NCI-H1436 treated with DMSO at 0.1 percent for 48 hours (cell line): Measurements from ENCODE around the gene EPHA4.
"Not testable (repeated sequence)": the region's sequence is repeated elsewhere in the genome, so short reads cannot be mapped to it uniquely, and the experiment has no call there.

ENCODE experiments used
- DNase-seq: peaks from one replicate; lab custom pipeline; 2025; lab: John Stamatoyannopoulos, UW

The EPHA4 gene

DNA sequence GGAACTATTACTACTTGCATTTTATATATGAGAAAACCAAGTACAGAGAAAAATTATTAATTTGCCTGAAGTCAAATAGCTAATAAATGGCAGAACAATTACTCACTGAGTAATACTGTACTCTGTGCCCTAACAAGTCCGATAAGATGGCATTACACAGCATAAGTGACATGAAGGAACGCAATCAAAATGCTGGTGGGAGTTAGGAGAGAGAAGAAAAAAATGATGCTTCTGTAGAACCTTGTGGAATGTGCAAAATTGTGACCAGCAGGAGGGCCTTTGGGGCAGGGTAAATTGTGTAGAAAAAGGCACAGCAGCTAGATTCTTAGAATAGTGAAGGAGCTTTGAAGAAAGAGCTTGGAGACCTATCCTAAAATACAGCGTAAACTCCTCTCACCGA, 32.9 kb downstream of the EPHA4 start:
- DNase-seq, result no peak

DNA sequence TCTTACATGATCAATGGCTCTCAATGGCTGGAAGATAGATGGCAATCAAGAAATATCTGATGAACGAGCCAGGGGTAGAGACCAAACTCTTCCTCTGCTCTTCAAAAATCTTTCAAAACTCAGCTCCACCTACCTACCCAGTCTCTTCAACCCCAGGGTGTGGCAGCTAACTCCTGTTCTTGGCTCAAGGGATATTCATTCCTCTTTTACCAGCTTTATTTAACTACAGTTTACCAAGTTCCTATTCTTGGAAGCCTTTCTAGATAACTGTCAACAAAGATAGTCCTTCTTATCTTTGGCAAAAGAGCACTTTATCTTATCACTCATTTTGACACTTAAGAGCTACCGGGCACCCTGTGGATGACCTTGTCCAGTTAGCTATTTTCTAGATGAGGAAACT, 36.3 kb downstream of the EPHA4 start:
- no peak for DNase-seq

GRCh38 chr2:221533299-221533698, 38.8 kb downstream of the EPHA4 start:
- no peak for DNase-seq

GRCh38 chr2:221532641-221533040, 39.5 kb downstream of the EPHA4 start:
- no peak for DNase-seq

GRCh38 chr2:221530653-221531037, 41.5 kb downstream of the EPHA4 start:
- DNase-seq, result no peak

- DNase-seq, result no peak
Measured at GRCh38 chr2:221529943-221530652, 42.0 kb downstream of the EPHA4 start.

GRCh38 chr2:221529177-221529942, 42.7 kb downstream of the EPHA4 start:
- DNase-seq, result no peak

- DNase-seq, result no peak
Measured at GRCh38 chr2:221527776-221528309, 44.3 kb downstream of the EPHA4 start.

- DNase-seq, result peak; percentile 42
Measured at GRCh38 chr2:221524158-221524557, 47.9 kb downstream of the EPHA4 start.

DNA sequence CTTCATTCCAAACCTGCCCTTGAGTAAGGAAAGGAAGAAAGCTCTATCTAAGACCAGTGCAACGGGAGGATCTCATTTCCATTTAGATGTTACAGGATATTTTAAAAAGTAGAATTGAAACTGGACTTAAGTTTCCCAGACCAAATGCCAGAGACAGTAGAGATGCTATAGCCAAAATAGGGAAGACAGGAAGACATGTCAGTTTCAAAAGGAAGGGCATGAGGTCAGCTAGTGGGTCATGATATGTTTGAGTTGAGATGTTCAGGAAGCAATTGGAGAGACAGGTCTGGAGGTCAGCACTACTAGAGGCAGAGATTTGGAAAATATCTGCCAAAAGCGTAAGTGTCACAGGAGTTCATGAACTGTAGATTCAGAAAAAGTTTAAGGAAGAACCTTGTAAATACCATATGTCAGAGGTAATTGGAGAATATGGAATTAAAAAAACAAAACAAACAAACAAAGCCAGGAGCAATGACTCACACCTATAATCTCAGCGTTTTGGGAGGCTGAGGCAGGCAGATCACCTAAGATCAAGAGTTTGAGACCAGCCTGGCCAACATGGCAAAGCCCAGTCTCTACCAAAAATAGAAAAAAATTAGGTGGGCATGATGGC, 50.8 kb downstream of the EPHA4 start:
- no peak for DNase-seq

DNA sequence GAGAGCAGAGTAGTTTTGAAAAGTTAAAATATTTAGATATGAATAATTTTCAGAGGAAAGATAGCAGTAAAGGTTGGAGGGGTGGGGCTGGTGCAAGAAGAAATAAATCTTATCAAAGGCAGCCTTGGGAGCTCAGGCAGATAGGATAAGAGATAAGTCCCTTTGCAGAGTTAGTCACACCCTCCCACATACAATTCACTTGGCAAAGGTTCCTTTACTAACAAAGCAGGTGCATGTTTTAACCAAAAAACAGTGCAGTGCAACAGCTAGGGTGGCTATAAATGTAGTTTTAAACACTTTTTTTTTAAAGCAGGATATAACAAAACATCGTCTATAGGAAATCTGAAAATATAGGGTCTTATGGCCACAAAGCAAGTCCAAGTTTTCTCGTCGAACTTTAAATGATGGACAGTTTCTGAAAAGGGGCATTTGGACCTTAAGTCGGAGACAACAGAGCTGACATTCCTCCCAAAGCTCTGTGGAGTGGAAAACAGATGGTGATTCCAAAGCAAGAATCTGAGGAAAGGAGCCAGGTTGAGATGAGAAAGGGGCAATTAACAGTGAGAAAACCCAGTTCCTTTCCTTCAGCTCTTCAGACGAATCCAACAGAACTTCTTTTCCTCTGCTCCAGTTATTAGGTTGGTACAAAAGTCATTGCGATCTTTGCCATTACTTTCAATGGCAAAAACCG, 53.0 kb downstream of the EPHA4 start:
- no peak for DNase-seq

DNA sequence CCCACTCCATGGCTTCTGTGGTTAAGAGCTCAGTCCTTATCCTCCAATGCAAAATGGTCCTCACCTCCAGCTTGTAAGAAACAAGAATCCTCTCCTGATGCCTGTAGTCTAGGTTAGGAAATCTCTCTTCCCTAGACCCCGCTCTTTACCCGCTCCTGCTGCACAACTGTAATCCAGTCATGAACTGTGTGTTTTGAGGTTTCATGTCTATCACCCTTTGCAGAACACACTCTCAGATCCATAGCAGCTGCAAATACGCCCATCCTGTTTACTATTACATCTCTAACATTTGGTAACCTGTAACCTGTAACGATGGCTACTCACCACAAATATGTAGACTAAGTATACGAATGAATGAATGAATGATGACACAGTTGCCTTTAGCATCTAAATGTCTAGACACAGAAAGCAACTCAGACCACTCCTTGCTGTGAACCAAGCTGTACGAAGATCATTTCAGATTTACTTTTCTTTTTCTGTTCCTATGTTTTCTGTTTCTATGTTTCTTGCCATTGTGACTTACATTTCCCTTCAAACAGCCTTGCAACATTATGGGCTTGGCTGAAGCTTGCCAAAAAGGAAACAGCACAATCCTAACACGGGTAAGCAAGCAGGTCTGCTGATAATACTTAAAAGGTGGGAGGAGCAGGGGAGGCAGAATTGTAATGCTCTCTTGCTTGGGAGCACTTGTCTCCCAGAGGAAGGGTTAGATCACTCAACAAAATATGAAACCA, 53.7 kb downstream of the EPHA4 start:
- no peak for DNase-seq

- DNase-seq, result no peak
Measured at GRCh38 chr2:221517696-221518151, 54.4 kb downstream of the EPHA4 start.

- DNase-seq, result no peak
Measured at GRCh38 chr2:221517146-221517695, 54.9 kb downstream of the EPHA4 start.

- DNase-seq, result no peak
Measured at GRCh38 chr2:221515864-221516263, 56.2 kb downstream of the EPHA4 start.

GRCh38 chr2:221514305-221515040, 57.6 kb downstream of the EPHA4 start:
- DNase-seq, result no peak

GRCh38 chr2:221513232-221513631, 58.9 kb downstream of the EPHA4 start:
- peak; percentile 44 for DNase-seq

- not testable (repeated sequence) for DNase-seq
Measured at GRCh38 chr2:221511325-221511724, 60.8 kb downstream of the EPHA4 start.

- DNase-seq, result no peak
Measured at GRCh38 chr2:221506469-221506868, 65.6 kb downstream of the EPHA4 start.

DNA sequence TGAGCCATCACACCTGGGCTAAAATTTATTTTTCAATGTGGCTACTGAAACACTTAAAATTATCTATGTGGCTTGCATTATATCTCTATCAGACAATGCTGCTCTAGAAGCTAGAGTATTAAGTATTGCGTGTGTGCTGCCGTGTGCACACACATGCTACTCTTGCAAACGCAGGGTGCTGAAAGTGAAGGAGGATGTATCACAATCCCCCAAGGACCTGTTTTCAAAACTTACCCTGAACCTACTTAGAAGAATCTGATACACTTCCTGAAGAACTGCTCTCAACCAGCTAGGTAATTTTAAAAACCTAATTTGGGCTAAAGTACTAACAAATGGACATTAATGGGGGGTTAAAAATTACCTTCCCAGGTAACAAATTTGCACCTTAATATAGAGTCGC, 66.5 kb downstream of the EPHA4 start:
- DNase-seq, result no peak
